OCI-LY3 (cell line): ENCODE results near the gene XRCC4.

Source experiments
- CTCF ChIP-seq: fragments of 200-600, 300-600 bp; sonication (generic); IDR thresholded peaks from 2 replicates; pipeline ENCODE4 v1.5.1; 2014; ENCODE audit warnings: antibody characterized with exemption, low read length, low read depth
- EZH2phosphoT487 ChIP-seq: fragments of 200-600 bp; shearing (Covaris generic); IDR thresholded peaks from 2 replicates; pipeline ENCODE4 v1.6.1; 2018; ENCODE audit warnings: antibody characterized with exemption, mixed run types, low read depth

DNA sequence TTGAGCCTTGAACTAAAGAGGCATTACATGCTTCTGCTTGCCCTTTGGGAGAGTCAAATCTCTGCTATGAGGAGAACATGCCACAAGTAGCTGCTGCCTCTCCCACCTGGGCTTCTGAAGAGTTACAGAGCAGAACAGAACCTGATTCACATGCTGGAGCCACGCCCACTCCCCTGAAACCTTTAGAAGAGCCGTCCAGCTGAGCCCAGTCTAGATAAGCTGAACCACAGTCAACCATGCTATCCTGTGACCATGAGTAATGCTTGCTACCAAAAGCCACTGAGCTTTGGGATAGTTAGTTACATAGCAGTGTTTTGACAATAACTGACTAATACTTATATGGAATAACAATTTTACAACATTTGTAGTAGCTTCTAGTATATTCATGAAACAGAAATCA lies 283.2 kb downstream of the XRCC4 start:
- TF ChIP-seq CTCF (no peak), EZH2phosphoT487 (no peak)
